GM18520 (cell line): ENCODE results near the gene ZBP1.

Experiments used
- ATAC-seq: cut with Tn5 transposase; IDR thresholded peaks from one replicate; pipeline ENCODE4 v1.9.1; 2021; ENCODE audit not compliant: unreplicated experiment

The ZBP1 gene

GRCh38 chr20:57601737-57602136, 18.5 kb downstream of the ZBP1 start:
- ATAC-seq, result no peak

GRCh38 chr20:57601211-57601570, 19.0 kb downstream of the ZBP1 start:
- ATAC-seq, result no peak

GRCh38 chr20:57600320-57601210, 19.7 kb downstream of the ZBP1 start:
- no peak for ATAC-seq

GRCh38 chr20:57598491-57598890, 21.7 kb downstream of the ZBP1 start:
- no peak for ATAC-seq

- no peak for ATAC-seq
These were observed 22.2 kb downstream of the ZBP1 start for GRCh38 chr20:57598060-57598459.

- no peak for ATAC-seq
These were observed 23.0 kb downstream of the ZBP1 start for GRCh38 chr20:57596998-57597939.

- ATAC-seq, result no peak
These were observed 23.9 kb downstream of the ZBP1 start for GRCh38 chr20:57596358-57596757.

- no peak for ATAC-seq
These were observed 24.9 kb downstream of the ZBP1 start for GRCh38 chr20:57595041-57596030.

GRCh38 chr20:57594092-57594951, 25.9 kb downstream of the ZBP1 start:
- no peak for ATAC-seq

GRCh38 chr20:57593134-57593886, 26.9 kb downstream of the ZBP1 start:
- ATAC-seq, result no peak

- no peak for ATAC-seq
These were observed 27.7 kb downstream of the ZBP1 start for GRCh38 chr20:57592263-57593092.

GRCh38 chr20:57591289-57592229, 28.7 kb downstream of the ZBP1 start:
- ATAC-seq, result no peak

- no peak for ATAC-seq
These were observed 29.5 kb downstream of the ZBP1 start for GRCh38 chr20:57590485-57591288.

- ATAC-seq, result no peak
These were observed 30.3 kb downstream of the ZBP1 start for GRCh38 chr20:57589728-57590484.

- no peak for ATAC-seq
These were observed 31.0 kb downstream of the ZBP1 start for GRCh38 chr20:57589123-57589727.
